Activated CD4-positive, alpha-beta T cell treated with anti-CD3 and anti-CD28 coated beads, Interleukin-2, amount 10 ng/mL, durations not matched to agents 7 days and 5 days (primary cell): ENCODE measurements around the gene SATB2. TPM values are rescaled to one million over a fixed set of nuclear protein-coding genes. Genes with fewer than 3 reads are reported as not detected.
A peak's percentile ranks its signal among the peaks of the same experiment; 100 is the strongest.

ENCODE experiments used
- CTCF ChIA-PET: fragments of 350-600 bp; sonication (Branson Sonifier 250); formaldehyde crosslinking; loops from one replicate; lab custom pipeline; 2021; ENCODE audit warnings: antibody characterized with exemption; lab: Charles Lee
- POLR2A ChIA-PET: fragments of 350-600 bp; sonication (Branson Sonifier 250); formaldehyde crosslinking; loops from one replicate; lab custom pipeline; 2021; ENCODE audit warnings: antibody characterized with exemption; lab: Charles Lee
- DNase-seq: peaks from one replicate; pipeline ENCODE4 v3.0.0-alpha.2; 2020
- H3K27ac Mint-ChIP-seq: one replicate; pipeline ENCODE4 v1.8.0; 2021; ENCODE audit warnings: mild to moderate bottlenecking, moderate library complexity, mixed read lengths
- H3K27me3 Mint-ChIP-seq: one replicate; pipeline ENCODE4 v1.8.0; 2021; ENCODE audit warnings: mixed read lengths
- H3K36me3 Mint-ChIP-seq: one replicate; pipeline ENCODE4 v1.8.0; 2021; ENCODE audit warnings: low read depth, mixed read lengths
- H3K4me1 Mint-ChIP-seq: one replicate; pipeline ENCODE4 v1.8.0; 2021; ENCODE audit warnings: mixed read lengths
- H3K4me3 Mint-ChIP-seq: one replicate; pipeline ENCODE4 v1.8.0; 2021; ENCODE audit warnings: mild to moderate bottlenecking, moderate library complexity, mixed read lengths
- H3K9me3 Mint-ChIP-seq: one replicate; pipeline ENCODE4 v1.8.0; 2021; ENCODE audit warnings: mixed read lengths
- total RNA-seq, 2 experiments: library from RNA; stranded (reverse); gene quantifications; one replicate each; pipeline ENCODE4 v1.2.3, GENCODE V29; 2021

Gene SATB2
- under 1 TPM; 0.02 to 0.07 TPM for total RNA-seq

- ChIA-PET CTCF (no interaction called here), POLR2A (no interaction called here)
- H3K27me3 Mint-ChIP-seq: peaks cover 68% of the 10 kb centered on the region
- DNase-seq: no peak
- H3K4me3 Mint-ChIP-seq: peak within 1 kb of the TSS; percentile 54
- H3K9me3 Mint-ChIP-seq: no peaks in the 10 kb centered on the region
- H3K4me1 Mint-ChIP-seq: peaks cover 24% of the 10 kb centered on the region
- H3K27ac Mint-ChIP-seq: no peak within 1 kb of the TSS
- H3K36me3 Mint-ChIP-seq: peaks cover 5% of the 10 kb centered on the region
Measured at GRCh38 chr2:199457147-199458008, at the start of gene SATB2. Gene SATB2, minus strand, starts transcription at chr2:199457939. Its CDS starts 1,902 bp downstream, at chr2:199456037.

- DNase-seq: no peak
- CTCF ChIA-PET: no interaction called here
- no peaks in the 10 kb centered on the region for H3K9me3 Mint-ChIP-seq
- no peak overlapping the region for H3K27ac Mint-ChIP-seq
- no peaks in the 10 kb centered on the region for H3K36me3 Mint-ChIP-seq
- POLR2A ChIA-PET: interaction anchor here (0.6 kb wide), 1 partner anchor 12 kb away, joined by 3 read pairs; no protein-coding TSS in a partner anchor
- peaks cover 5% of the 10 kb centered on the region for H3K27me3 Mint-ChIP-seq
- H3K4me1 Mint-ChIP-seq: no peaks in the 10 kb centered on the region
- H3K4me3 Mint-ChIP-seq: no peak overlapping the region
Measured at GRCh38 chr2:199505755-199506403, 48.1 kb upstream of the SATB2 start.

GRCh38 chr2:199503148-199503547, 45.4 kb upstream of the SATB2 start:
- peaks cover 5% of the 10 kb centered on the region for H3K27me3 Mint-ChIP-seq
- no peak for DNase-seq
- H3K36me3 Mint-ChIP-seq: no peaks in the 10 kb centered on the region
- H3K4me1 Mint-ChIP-seq: no peaks in the 10 kb centered on the region
- no peaks in the 10 kb centered on the region for H3K9me3 Mint-ChIP-seq
- H3K27ac Mint-ChIP-seq: no peak overlapping the region
- ChIA-PET CTCF (no interaction called here), POLR2A (no interaction called here)
- no peak overlapping the region for H3K4me3 Mint-ChIP-seq

- H3K27me3 Mint-ChIP-seq: peaks cover 4% of the 10 kb centered on the region
- ChIA-PET CTCF (interaction anchor here (0.6 to 0.7 kb wide), 4 partner anchors 177 to 1052 kb away, joined by 3 to 5 read pairs (median 4); no protein-coding TSS in a partner anchor), POLR2A (no interaction called here)
- H3K27ac Mint-ChIP-seq: no peak overlapping the region
- H3K4me3 Mint-ChIP-seq: no peak overlapping the region
- DNase-seq: no peak
- no peaks in the 10 kb centered on the region for H3K4me1 Mint-ChIP-seq
- no peaks in the 10 kb centered on the region for H3K9me3 Mint-ChIP-seq
- H3K36me3 Mint-ChIP-seq: no peaks in the 10 kb centered on the region
Measured at GRCh38 chr2:199499005-199499404, 41.3 kb upstream of the SATB2 start.

GRCh38 chr2:199495147-199495546, 37.4 kb upstream of the SATB2 start:
- DNase-seq: no peak
- ChIA-PET POLR2A (no interaction called here), CTCF (no interaction called here)
- H3K4me3 Mint-ChIP-seq: no peak overlapping the region
- no peak overlapping the region for H3K27ac Mint-ChIP-seq
- H3K4me1 Mint-ChIP-seq: no peaks in the 10 kb centered on the region
- H3K36me3 Mint-ChIP-seq: no peaks in the 10 kb centered on the region
- H3K9me3 Mint-ChIP-seq: no peaks in the 10 kb centered on the region
- H3K27me3 Mint-ChIP-seq: peaks cover 5% of the 10 kb centered on the region

GRCh38 chr2:199490049-199490448, 32.3 kb upstream of the SATB2 start:
- Mint-ChIP-seq H3K4me1 (no peaks in the 10 kb centered on the region), H3K27me3 (peaks cover 7% of the 10 kb centered on the region), H3K36me3 (no peaks in the 10 kb centered on the region), H3K27ac (no peak overlapping the region), H3K4me3 (no peak overlapping the region), H3K9me3 (no peaks in the 10 kb centered on the region)
- no peak for DNase-seq
- ChIA-PET POLR2A (no interaction called here), CTCF (no interaction called here)

GRCh38 chr2:199488772-199489400, 31.1 kb upstream of the SATB2 start:
- POLR2A ChIA-PET: interaction anchor here (0.6 kb wide), 1 partner anchor 540 kb away, joined by 7 read pairs; no protein-coding TSS in a partner anchor

GRCh38 chr2:199485732-199486335, 28.1 kb upstream of the SATB2 start:
- H3K4me3 Mint-ChIP-seq: no peak overlapping the region
- no peak overlapping the region for H3K27ac Mint-ChIP-seq
- H3K36me3 Mint-ChIP-seq: no peaks in the 10 kb centered on the region
- peak; percentile 29 for DNase-seq
- no peaks in the 10 kb centered on the region for H3K4me1 Mint-ChIP-seq
- H3K27me3 Mint-ChIP-seq: peaks cover 4% of the 10 kb centered on the region
- CTCF ChIA-PET: no interaction called here
- POLR2A ChIA-PET: no interaction called here
- H3K9me3 Mint-ChIP-seq: no peaks in the 10 kb centered on the region

More at GRCh38 chr2:199488772-199489400, 31.1 kb upstream of the SATB2 start:
- H3K36me3 Mint-ChIP-seq: no peaks in the 10 kb centered on the region
- H3K4me1 Mint-ChIP-seq: no peaks in the 10 kb centered on the region
- CTCF ChIA-PET: interaction anchor here (0.5 to 1.4 kb wide), 4 partner anchors 47 to 1174 kb away, joined by 3 to 4 read pairs (median 4); no protein-coding TSS in a partner anchor
- peak; percentile 54 for DNase-seq
- no peak overlapping the region for H3K27ac Mint-ChIP-seq
- no peak overlapping the region for H3K4me3 Mint-ChIP-seq
- H3K27me3 Mint-ChIP-seq: peaks cover 7% of the 10 kb centered on the region
- no peaks in the 10 kb centered on the region for H3K9me3 Mint-ChIP-seq

GRCh38 chr2:199484927-199485326, 27.2 kb upstream of the SATB2 start:
- Mint-ChIP-seq H3K4me1 (no peaks in the 10 kb centered on the region), H3K27ac (no peak overlapping the region), H3K27me3 (peaks cover 4% of the 10 kb centered on the region), H3K36me3 (no peaks in the 10 kb centered on the region), H3K9me3 (no peaks in the 10 kb centered on the region), H3K4me3 (no peak overlapping the region)
- POLR2A ChIA-PET: no interaction called here
- no peak for DNase-seq
- CTCF ChIA-PET: no interaction called here

- H3K27me3 Mint-ChIP-seq: no peaks in the 10 kb centered on the region
- CTCF ChIA-PET: interaction anchor here (0.9 to 1.8 kb wide), 2 partner anchors 10 to 17 kb away, joined by 3 to 8 read pairs; no protein-coding TSS in a partner anchor
Measured at GRCh38 chr2:199480966-199481365, 23.2 kb upstream of the SATB2 start.

GRCh38 chr2:199477277-199477834, 19.6 kb upstream of the SATB2 start:
- H3K36me3 Mint-ChIP-seq: no peaks in the 10 kb centered on the region
- peaks cover 21% of the 10 kb centered on the region for H3K27me3 Mint-ChIP-seq
- no peak overlapping the region for H3K4me3 Mint-ChIP-seq
- no peaks in the 10 kb centered on the region for H3K4me1 Mint-ChIP-seq
- POLR2A ChIA-PET: no interaction called here
- no peak overlapping the region for H3K27ac Mint-ChIP-seq
- DNase-seq: no peak
- H3K9me3 Mint-ChIP-seq: no peaks in the 10 kb centered on the region
- CTCF ChIA-PET: no interaction called here

More at GRCh38 chr2:199480966-199481365, 23.2 kb upstream of the SATB2 start:
- Mint-ChIP-seq H3K4me3 (no peak overlapping the region), H3K9me3 (no peaks in the 10 kb centered on the region), H3K27ac (no peak overlapping the region), H3K36me3 (no peaks in the 10 kb centered on the region), H3K4me1 (no peaks in the 10 kb centered on the region)
- POLR2A ChIA-PET: no interaction called here
- DNase-seq: no peak

- H3K27ac Mint-ChIP-seq: no peak overlapping the region
- peaks cover 3% of the 10 kb centered on the region for H3K4me1 Mint-ChIP-seq
- ChIA-PET POLR2A (no interaction called here), CTCF (interaction anchor here (1.6 to 1.8 kb wide), 2 partner anchors 9 kb away, joined by 7 to 8 read pairs; no protein-coding TSS in a partner anchor)
- DNase-seq: no peak
- H3K36me3 Mint-ChIP-seq: no peaks in the 10 kb centered on the region
- H3K9me3 Mint-ChIP-seq: no peaks in the 10 kb centered on the region
- H3K27me3 Mint-ChIP-seq: peaks cover 77% of the 10 kb centered on the region
- no peak overlapping the region for H3K4me3 Mint-ChIP-seq
Measured at GRCh38 chr2:199471443-199472057, 13.8 kb upstream of the SATB2 start.
